ENCODE measurements around the gene EP400.
"Not testable (repeated sequence)": the region's sequence is repeated elsewhere in the genome, so short reads cannot be mapped to it uniquely, and the experiment has no call there.

EP400 gene

DNA sequence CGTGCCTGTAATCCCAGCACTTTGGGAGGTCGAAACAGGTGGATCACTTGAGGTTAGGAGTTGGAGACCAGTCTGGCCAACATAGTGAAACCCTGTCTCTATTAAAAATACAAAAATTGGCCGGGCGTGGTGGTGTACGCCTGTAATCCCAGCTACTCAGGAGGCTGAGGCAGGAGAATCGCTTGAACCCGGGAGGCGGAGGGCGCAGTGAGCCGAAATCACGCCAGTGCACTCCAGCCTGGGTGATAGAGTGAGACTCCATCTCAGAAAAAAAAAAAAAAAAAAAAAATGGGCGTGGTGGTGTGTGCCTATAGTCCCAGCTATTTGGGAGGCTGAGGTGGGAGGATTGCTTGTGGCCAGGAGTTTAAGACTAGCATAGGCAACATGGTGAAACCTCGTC is 4.7 kb downstream of the EP400 start:
- not testable (repeated sequence) for DNase-seq

DNA sequence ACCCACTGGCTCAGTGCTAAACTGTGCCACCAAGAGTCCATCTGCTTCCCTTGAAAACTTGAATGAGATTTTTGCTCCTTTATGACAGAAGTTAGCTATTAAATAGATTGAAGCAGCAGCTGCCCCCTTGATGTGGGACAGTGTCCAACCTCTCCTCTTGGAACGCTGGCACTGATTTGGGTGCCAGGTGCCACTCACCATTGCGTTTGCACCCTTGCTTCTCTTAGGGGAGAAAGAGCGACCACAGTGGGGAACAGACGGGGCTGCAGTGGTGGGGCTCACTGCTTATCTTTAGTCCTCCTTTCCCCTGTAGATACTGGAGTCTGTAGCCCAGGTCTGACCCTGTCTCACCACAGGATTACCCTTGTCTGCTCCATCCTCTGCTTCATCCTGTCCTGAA is 9.4 kb downstream of the EP400 start:
- DNase-seq: no peak

GRCh38 chr12:131959641-131960589 is 10.2 kb downstream of the EP400 start:
- no peak for DNase-seq

DNA sequence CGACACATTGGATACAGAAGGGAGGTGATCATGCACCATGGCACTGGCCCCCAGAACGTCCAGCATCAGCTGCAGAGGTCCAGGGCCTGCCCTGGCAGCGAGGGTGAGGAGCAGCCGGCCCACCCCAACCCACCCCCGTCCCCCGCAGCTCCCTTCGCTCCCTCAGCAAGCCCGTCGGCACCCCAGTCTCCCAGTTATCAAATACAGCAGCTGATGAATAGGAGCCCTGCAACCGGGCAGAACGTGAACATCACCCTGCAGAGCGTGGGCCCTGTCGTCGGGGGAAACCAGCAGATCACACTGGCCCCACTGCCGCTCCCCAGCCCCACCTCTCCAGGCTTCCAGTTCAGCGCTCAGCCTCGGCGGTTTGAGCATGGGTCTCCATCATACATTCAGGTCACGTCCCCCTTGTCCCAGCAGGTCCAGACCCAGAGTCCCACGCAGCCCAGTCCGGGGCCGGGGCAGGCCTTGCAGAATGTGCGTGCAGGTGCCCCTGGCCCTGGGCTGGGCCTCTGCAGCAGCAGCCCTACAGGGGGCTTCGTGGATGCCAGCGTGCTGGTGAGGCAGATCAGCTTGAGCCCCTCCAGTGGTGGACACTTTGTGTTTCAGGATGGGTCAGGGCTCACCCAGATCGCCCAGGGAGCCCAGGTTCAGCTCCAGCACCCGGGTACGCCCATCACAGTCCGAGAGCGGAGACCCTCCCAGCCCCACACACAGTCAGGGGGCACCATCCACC is 11.0 kb downstream of the EP400 start:
- DNase-seq: not testable (repeated sequence)

DNA sequence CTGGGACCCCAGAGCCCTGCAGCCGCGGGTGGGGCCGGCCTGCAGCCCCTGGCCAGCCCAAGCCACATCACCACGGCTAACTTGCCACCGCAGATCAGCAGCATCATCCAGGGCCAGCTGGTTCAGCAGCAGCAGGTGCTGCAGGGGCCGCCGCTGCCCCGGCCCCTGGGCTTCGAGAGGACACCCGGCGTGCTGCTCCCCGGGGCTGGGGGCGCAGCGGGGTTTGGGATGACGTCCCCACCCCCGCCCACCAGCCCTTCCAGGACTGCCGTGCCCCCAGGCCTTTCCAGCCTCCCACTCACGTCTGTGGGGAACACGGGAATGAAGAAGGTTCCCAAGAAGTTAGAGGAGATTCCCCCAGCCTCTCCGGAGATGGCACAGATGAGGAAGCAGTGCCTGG is 11.6 kb downstream of the EP400 start:
- not testable (repeated sequence) for DNase-seq

- DNase-seq: no peak
Observed at GRCh38 chr12:131962069-131962468, 12.3 kb downstream of the EP400 start.

DNA sequence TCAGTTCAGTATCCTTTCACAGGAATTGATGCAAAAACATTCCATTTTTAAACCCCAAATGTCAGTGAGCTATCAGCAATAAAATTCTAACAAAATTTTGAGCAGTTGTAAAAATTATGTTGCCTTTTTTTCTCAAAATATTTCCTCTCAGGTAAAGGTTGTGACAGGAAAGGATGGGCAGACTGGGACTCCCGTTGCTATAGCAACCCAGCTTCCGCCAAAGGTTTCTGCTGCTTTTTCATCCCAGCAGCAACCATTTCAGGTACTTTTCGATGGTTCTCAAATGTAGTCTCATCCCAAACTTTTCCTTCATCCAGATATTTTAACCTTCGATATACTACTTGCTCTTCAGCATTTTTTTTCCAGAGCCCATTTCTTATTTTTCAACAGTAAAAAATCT is 13.6 kb downstream of the EP400 start:
- no peak for DNase-seq

GRCh38 chr12:131965073-131965472 is 15.3 kb downstream of the EP400 start:
- DNase-seq: no peak

- no peak for DNase-seq
Observed at GRCh38 chr12:131971226-131971625, 21.5 kb downstream of the EP400 start.

GRCh38 chr12:131975228-131975627 is 25.5 kb downstream of the EP400 start:
- no peak for DNase-seq

DNA sequence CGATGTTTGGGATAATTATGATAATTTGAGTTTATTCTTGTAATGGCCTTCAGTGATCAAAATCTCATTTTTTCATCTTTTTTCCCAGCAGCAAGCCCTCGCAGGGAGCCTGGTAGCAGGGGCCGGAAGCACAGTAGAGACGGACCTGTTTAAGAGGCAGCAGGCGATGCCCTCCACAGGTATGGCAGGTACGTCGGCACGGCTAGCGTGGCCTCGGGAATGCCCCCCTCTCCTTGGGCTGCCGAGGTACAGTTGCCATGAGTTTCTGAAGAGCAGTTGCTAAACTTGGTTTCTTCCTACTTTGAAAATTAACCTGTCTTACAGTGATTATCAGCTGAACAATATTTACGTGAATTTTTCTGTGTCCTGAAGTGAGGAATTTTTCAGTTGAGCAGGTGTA is 29.9 kb downstream of the EP400 start:
- no peak for DNase-seq

- no peak for DNase-seq
Observed at GRCh38 chr12:131980263-131980662, 30.5 kb downstream of the EP400 start.

DNA sequence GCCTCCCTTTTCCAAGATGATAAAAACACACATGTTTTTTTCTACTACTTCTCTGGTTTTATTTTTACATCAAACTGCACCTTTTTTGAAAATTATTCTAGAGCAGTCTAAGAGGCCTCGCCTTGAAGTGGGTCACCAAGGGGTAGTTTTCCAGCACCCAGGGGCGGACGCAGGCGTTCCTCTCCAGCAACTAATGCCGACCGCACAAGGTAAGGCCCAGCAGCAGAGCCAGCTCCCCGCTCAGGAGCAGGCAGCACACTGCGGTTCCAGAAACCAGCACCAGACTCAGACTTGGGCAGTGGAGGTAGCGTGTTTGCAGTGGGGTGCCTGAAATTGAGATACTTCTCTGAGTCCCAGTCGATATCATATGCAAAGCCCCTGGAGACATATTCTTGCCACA is 31.6 kb downstream of the EP400 start:
- no peak for DNase-seq

GRCh38 chr12:131982041-131982440 is 32.3 kb downstream of the EP400 start:
- DNase-seq: no peak

DNA sequence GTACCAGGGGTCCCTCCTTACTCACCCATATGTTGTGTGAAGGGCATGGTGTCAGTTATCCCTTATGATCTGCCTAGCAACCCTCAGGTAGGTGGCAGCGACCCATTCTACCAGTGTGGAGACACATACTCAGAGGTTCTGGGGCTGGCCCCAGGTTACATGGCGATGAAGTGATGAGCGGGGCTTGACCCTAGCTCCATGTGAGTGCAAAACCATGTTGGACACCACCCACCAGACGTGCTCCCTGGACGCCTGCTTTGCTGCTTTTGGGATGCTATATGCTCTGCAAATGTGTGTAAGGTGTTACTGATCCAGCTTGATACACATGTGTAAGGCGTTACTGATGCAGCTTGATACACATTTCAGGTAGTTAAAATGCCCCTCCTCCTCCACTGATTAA is 33.3 kb downstream of the EP400 start:
- DNase-seq: no peak

DNA sequence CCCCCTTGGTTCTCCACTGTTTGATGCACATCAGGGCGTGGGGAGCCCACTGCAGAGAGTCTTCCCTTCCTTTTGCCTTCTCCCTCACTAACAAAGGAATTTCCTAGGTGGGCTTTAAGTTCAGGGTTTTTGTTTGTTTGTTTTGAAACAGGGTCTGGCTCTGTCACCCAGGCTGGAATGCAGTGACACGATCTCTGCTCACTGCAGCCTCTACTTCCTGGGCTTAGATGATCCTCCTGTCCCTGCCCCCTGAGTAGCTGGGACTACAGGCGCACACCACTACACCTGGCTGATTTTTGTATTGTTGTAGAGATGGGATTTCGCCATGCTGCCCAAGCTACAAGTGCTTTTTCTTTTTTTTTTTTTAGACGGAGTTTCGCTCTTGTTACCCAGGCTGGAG is 33.8 kb downstream of the EP400 start:
- DNase-seq: no peak

- no peak for DNase-seq
Observed at GRCh38 chr12:131984334-131984733, 34.6 kb downstream of the EP400 start.

- DNase-seq: not testable (repeated sequence)
Observed at GRCh38 chr12:131985510-131985875, 35.8 kb downstream of the EP400 start.

DNA sequence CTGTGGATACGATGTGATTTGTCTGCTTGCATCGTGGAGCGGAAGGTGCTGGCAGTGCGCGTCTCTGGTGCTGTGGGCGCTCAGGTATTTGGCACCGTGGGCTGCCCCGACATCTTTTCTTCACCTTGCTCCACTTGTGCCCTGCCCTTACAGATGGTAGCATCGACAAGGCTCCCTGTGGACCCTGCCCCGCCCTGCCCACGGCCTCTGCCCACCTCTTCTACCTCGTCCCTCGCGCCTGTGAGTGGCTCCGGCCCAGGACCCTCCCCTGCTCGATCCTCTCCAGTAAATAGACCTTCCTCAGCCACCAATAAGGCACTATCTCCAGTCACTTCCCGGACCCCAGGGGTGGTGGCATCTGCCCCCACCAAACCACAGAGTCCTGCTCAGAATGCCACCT is 36.6 kb downstream of the EP400 start:
- DNase-seq: no peak

- no peak for DNase-seq
Observed at GRCh38 chr12:131986910-131987309, 37.2 kb downstream of the EP400 start.

DNA sequence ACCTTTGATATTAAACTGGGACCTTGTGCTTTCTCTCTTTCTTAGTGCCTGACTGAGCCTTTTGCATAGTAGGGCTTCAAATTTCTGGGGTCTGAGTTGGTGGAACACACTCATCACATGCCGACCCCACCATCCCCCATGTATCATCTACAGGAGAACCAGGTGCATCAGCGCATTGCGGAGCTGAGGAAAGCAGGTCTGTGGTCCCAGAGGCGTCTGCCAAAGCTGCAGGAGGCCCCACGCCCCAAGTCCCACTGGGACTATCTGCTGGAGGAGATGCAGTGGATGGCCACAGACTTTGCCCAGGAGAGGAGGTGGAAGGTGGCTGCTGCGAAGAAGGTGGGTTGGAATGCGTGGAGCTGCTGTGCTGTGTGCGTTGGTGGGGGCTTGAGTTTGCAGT is 37.8 kb downstream of the EP400 start:
- no peak for DNase-seq

DNA sequence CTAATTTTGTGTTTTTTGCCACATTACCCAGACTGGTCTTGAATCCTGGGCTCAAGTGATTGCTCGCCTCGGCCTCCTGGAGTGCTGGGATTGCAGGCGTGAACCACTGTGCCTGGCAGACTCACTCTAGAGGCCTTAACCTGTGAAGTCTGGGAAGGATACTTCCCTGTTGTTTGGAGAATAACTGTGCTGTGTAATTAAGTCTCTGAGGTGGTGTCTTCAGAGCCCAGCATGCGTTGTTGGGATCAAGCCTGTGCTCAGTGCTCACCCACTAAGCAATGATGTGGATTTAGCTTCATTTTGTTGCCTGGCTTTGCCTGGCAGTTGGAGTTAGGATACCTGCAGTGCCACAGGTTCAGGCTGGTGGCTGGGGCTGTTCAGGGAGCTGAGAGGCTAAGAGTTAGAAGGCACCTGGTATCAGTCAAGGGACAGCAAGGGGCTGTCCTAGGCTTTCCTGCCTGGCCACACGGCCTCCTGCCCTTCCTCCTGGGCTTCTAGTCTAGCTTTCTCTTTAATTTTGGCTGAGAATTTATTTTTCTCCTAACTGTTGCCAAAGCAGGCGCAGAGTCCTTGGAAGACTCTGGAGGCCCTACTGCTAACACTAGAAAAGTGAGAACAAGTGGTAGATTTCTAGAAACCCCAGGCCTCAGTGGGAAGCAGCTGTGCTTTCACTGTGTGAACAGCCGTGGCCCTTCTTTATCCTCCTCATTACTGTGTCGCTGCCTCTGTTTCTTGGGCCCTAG is 38.5 kb downstream of the EP400 start:
- DNase-seq: no peak

GRCh38 chr12:131989021-131989420 is 39.3 kb downstream of the EP400 start:
- no peak for DNase-seq

Measured in activated naive CD4-positive, alpha-beta T cell (primary cell).